Esophagus muscularis mucosa (tissue), 4 donors: Measurements from ENCODE around the gene ZNF524.

Experiments used
- CTCF ChIP-seq, 3 experiments: fragments of 200-600 bp in 2 of 3; fragments of 450-650 bp in 1 of 3; sonication (generic) in 2 of 3; IDR thresholded peaks; one replicate each; pipeline ENCODE4 v1.5.1; 2017 to 2019; ENCODE audit warnings: antibody characterized with exemption in 3 of 3, mild to moderate bottlenecking in 2 of 3, moderate library complexity in 1 of 3
- EP300 ChIP-seq: sonication (generic); formaldehyde crosslinking; IDR thresholded peaks from one replicate; pipeline ENCODE4 v1.6.1; 2017; ENCODE audit warnings: antibody characterized with exemption
- POLR2A ChIP-seq: fragments of 450-650 bp; IDR thresholded peaks from one replicate; pipeline ENCODE4 v1.6.1; 2017; ENCODE audit warnings: antibody characterized with exemption, moderate library complexity, mild to moderate bottlenecking, low read depth
- POLR2AphosphoS5 ChIP-seq, 2 donors: sonication (generic); formaldehyde crosslinking; IDR thresholded peaks; one replicate each; pipeline ENCODE4 v1.6.1; 2017; ENCODE audit warnings: antibody characterized with exemption in 2 of 2

- TF ChIP-seq POLR2A, result no peak
- no peak for TF ChIP-seq CTCF (IDR thresholded peaks at IDR 0.05)
- no peak for TF ChIP-seq POLR2AphosphoS5 (IDR thresholded peaks at IDR 0.05)
- no peak for TF ChIP-seq EP300
These were observed 47.9 kb upstream of the ZNF524 start for GRCh38 chr19:55552206-55552605.
